Mucosa of descending colon (tissue), 3 donors: ENCODE results near the gene BORCS8. TPM values are rescaled to one million over a fixed set of nuclear protein-coding genes. Genes with fewer than 3 reads are reported as not detected.

Experiments
- ATAC-seq: fragments of 200-7000 bp; cut with Tn5 transposase; one replicate; pipeline ENCODE4 v1.9.1; 2020; ENCODE audit warnings: mild to moderate bottlenecking, moderate library complexity
- DNase-seq, 3 donors: peaks; one replicate each; pipeline ENCODE4 v3.0.0-alpha.2; 2020
- H3K36me3 ChIP-seq: fragments of 200-600 bp; one replicate; pipeline ENCODE4 v1.8.0; 2021; ENCODE audit warnings: low read depth, mild to moderate bottlenecking
- H3K4me1 ChIP-seq: fragments of 200-600 bp; one replicate; pipeline ENCODE4 v1.8.0; 2021; ENCODE audit warnings: low read depth, mild to moderate bottlenecking
- H3K4me3 ChIP-seq: fragments of 200-600 bp; one replicate; pipeline ENCODE4 v1.8.0; 2021; ENCODE audit warnings: mild to moderate bottlenecking
- H3K9me3 ChIP-seq: fragments of 200-600 bp; one replicate; pipeline ENCODE4 v1.8.0; 2021; ENCODE audit warnings: mild to moderate bottlenecking
- CTCF ChIP-seq: fragments of 200-600 bp; IDR thresholded peaks from one replicate; pipeline ENCODE4 v1.8.0; 2022; ENCODE audit warnings: antibody characterized with exemption, mild to moderate bottlenecking
- intact Hi-C, 2 donors: fragments of 100-400 bp; cut with DNase I in 1 of 2; cut with micrococcal nuclease in 1 of 2; formaldehyde crosslinking; loops; one replicate each; pipeline versions ENCODE4 v1.11.0 to v1.11.1; 2022; cut with DNase I, micrococcal nuclease
- total RNA-seq, 3 donors: library from RNA; stranded (reverse); fragmentation: NEBNext Ultra II Directional in 2 of 3; extraction: Animal tissue kit (Norgen Biotek cat#: 25700) in 2 of 3; gene quantifications; one replicate each; pipeline versions ENCODE4 v1.2.1 to v1.2.4, GENCODE V29; 2021 to 2023
- donor health status: DM: no; HTN: no; CAD: no; lungs with moderate emphysema.
- donor health status: DM: no; HTN: no; CAD: no.
- donor health status: DM: no; HTN: yes; CAD: no.

Gene BORCS8
- total RNA-seq, 3 donors from 2014 or later: 29.1 to 41.0 (median 31.8) TPM

- Histone ChIP-seq H3K36me3 (no peaks in the 10 kb centered on the region), H3K4me3 (no peak overlapping the region), H3K9me3 (peaks cover 27% of the 10 kb centered on the region), H3K4me1 (no peaks in the 10 kb centered on the region)
- ATAC-seq (no peak), DNase-seq (no peak)
- no peak for TF ChIP-seq CTCF
- intact Hi-C loops: no loop called here
Observed at GRCh38 chr19:19234220-19234816, 42.4 kb upstream of the BORCS8 start.

- intact Hi-C loops: no loop called here
- H3K4me3 ChIP-seq: no peak overlapping the region
- H3K36me3 ChIP-seq: no peaks in the 10 kb centered on the region
- H3K9me3 ChIP-seq: peaks cover 27% of the 10 kb centered on the region
- ATAC-seq (no peak), DNase-seq (no peak)
- no peak for TF ChIP-seq CTCF
- no peaks in the 10 kb centered on the region for H3K4me1 ChIP-seq
Observed at GRCh38 chr19:19232261-19232721, 40.3 kb upstream of the BORCS8 start.

GRCh38 chr19:19230999-19231398 is 39.0 kb upstream of the BORCS8 start:
- TF ChIP-seq CTCF: no peak
- intact Hi-C loops: no loop called here
- Histone ChIP-seq H3K4me1 (no peaks in the 10 kb centered on the region), H3K9me3 (peaks cover 23% of the 10 kb centered on the region), H3K4me3 (no peak overlapping the region), H3K36me3 (no peaks in the 10 kb centered on the region)
- ATAC-seq: no peak
- no peak for DNase-seq

GRCh38 chr19:19229701-19230100 is 37.7 kb upstream of the BORCS8 start:
- TF ChIP-seq CTCF: no peak
- peaks cover 14% of the 10 kb centered on the region for H3K9me3 ChIP-seq
- no peaks in the 10 kb centered on the region for H3K36me3 ChIP-seq
- intact Hi-C loops: no loop called here
- no peak for ATAC-seq
- no peak for DNase-seq
- H3K4me3 ChIP-seq: no peak overlapping the region
- no peaks in the 10 kb centered on the region for H3K4me1 ChIP-seq

- intact Hi-C loops: no loop called here
- ATAC-seq (no peak), DNase-seq (no peak)
- no peaks in the 10 kb centered on the region for H3K36me3 ChIP-seq
- TF ChIP-seq CTCF: no peak
- no peaks in the 10 kb centered on the region for H3K9me3 ChIP-seq
- H3K4me3 ChIP-seq: no peak overlapping the region
- H3K4me1 ChIP-seq: no peaks in the 10 kb centered on the region
Observed at GRCh38 chr19:19227217-19227616, 35.3 kb upstream of the BORCS8 start.

- Histone ChIP-seq H3K9me3 (no peaks in the 10 kb centered on the region), H3K36me3 (no peaks in the 10 kb centered on the region), H3K4me3 (no peak overlapping the region), H3K4me1 (no peaks in the 10 kb centered on the region)
- no peak for TF ChIP-seq CTCF
- intact Hi-C loops: no loop called here
- ATAC-seq (no peak), DNase-seq (no peak)
Observed at GRCh38 chr19:19226663-19227062, 34.7 kb upstream of the BORCS8 start.
